GM12878 (cell line): ENCODE measurements around the gene ATP1B2. TPM values are rescaled to one million over a fixed set of nuclear protein-coding genes. Genes with fewer than 3 reads are reported as not detected.
A peak's percentile ranks its signal among the peaks of the same experiment; 100 is the strongest.

Experiments used
- ATAC-seq: fragments of 200-7000 bp; cut with Tn5 transposase; 3 replicates; pipeline ENCODE4 v1.9.1; 2020; ENCODE audit warnings: mild to moderate bottlenecking, moderate library complexity
- BruUV-seq: library from RNA; stranded (reverse); fragments of 400-500 nt; replicated peaks from 2 replicates; lab custom pipeline; 2021; lab: Mats Ljungman, UMichigan
- CTCF ChIA-PET: fragments of 300-600 bp; sonication (Branson Sonifier 250); formaldehyde crosslinking; extraction: SDS; loops from one replicate; lab custom pipeline; 2021; ENCODE audit warnings: inconsistent platforms; lab: Yijun Ruan, JAX
- POLR2A ChIA-PET: fragments of 350-600 bp; formaldehyde crosslinking; extraction: SDS; loops from one replicate; lab custom pipeline; 2021; ENCODE audit warnings: inconsistent platforms; lab: Charles Lee
- RAD21 ChIA-PET: fragments of 300-600 bp; sonication (Branson Sonifier 250); formaldehyde crosslinking; loops from one replicate; lab custom pipeline; 2023; ENCODE audit warnings: antibody characterized with exemption; ENCODE audit not compliant: unreplicated experiment; lab: Charles Lee
- SMC1A ChIA-PET: fragments of 300-600 bp; sonication (Branson Sonifier 250); formaldehyde crosslinking; loops from one replicate; lab custom pipeline; 2023; ENCODE audit not compliant: unreplicated experiment, uncharacterized antibody; lab: Charles Lee
- DNase-seq: peaks from one replicate; pipeline ENCODE4 v3.0.0-alpha.2; 2011; ENCODE audit warnings: low read depth, low spot score
- FAIRE-seq: peaks from 3 replicates; lab custom pipeline; 2011; peaks lifted over from hg19 to GRCh38; lab: Jason Lieb, UNC
- H2AFZ ChIP-seq: 2 replicates; pipeline ENCODE4 v1.6.0; 2011; ENCODE audit warnings: low read depth, low read length, control low read depth; ENCODE audit not compliant: control insufficient read depth
- H3K27ac ChIP-seq: 2 replicates; pipeline ENCODE4 v1.5.1; 2011; ENCODE audit warnings: control low read depth; ENCODE audit not compliant: control insufficient read depth, insufficient read depth
- H3K27me3 ChIP-seq, 2 experiments: replicated peaks in 1 of 2; 2 replicates each; pipeline versions ENCODE4 v1.6.0 to v1.6.1; 2011; ENCODE audit warnings: low read length in 1 of 2; ENCODE audit not compliant: control insufficient read depth in 2 of 2, insufficient read depth in 2 of 2
- H3K36me3 ChIP-seq, 2 experiments: 2 replicates each; pipeline ENCODE4 v1.5.1; 2011; ENCODE audit warnings: low read length in 1 of 2; ENCODE audit not compliant: control insufficient read depth in 2 of 2, insufficient read depth in 2 of 2
- H3K4me1 ChIP-seq: 2 replicates; pipeline ENCODE4 v1.6.1; 2011; ENCODE audit warnings: mild to moderate bottlenecking, low read length, moderate library complexity, mixed read lengths; ENCODE audit not compliant: control insufficient read depth, insufficient read depth
- H3K4me2 ChIP-seq: 2 replicates; pipeline ENCODE4 v1.6.0; 2011; ENCODE audit warnings: control low read depth; ENCODE audit not compliant: control insufficient read depth, insufficient read depth
- H3K4me3 ChIP-seq: fragments of 200-600 bp; sonication (generic); 2 replicates; pipeline ENCODE4 v1.5.1; 2016
- H3K79me2 ChIP-seq: 2 replicates; pipeline ENCODE4 v1.6.0; 2011; ENCODE audit warnings: low read length; ENCODE audit not compliant: control insufficient read depth, insufficient read depth
- H3K9ac ChIP-seq: 2 replicates; pipeline ENCODE4 v1.8.0; 2011; ENCODE audit warnings: low read length, control low read depth, mixed read lengths; ENCODE audit not compliant: control insufficient read depth, insufficient read depth
- H3K9me3 ChIP-seq: replicated peaks from 3 replicates; pipeline ENCODE4 v1.5.1; 2011; ENCODE audit warnings: mild to moderate bottlenecking, low read length; ENCODE audit not compliant: control insufficient read depth, insufficient read depth
- H4K20me1 ChIP-seq: 2 replicates; pipeline ENCODE4 v1.6.0; 2011; ENCODE audit not compliant: control insufficient read depth, insufficient read depth
- CBX5 ChIP-seq: sonication (generic); IDR thresholded peaks from 2 replicates; pipeline ENCODE4 v1.6.1; 2016; ENCODE audit warnings: low read depth, moderate library complexity, mild to moderate bottlenecking, inconsistent platforms
- CTCF ChIP-seq, 3 experiments: IDR thresholded peaks in 2 of 3; conservative IDR thresholded peaks in 1 of 3; 2 replicates each; pipeline ENCODE4 v1.5.1; 2011; ENCODE audit warnings: low read depth in 3 of 3, low read length in 3 of 3, mild to moderate bottlenecking in 3 of 3, control low read depth in 2 of 3, moderate library complexity in 2 of 3, inconsistent platforms in 1 of 3, mixed read lengths in 1 of 3; ENCODE audit not compliant: control insufficient read depth in 2 of 3, insufficient read depth in 1 of 3; ENCODE audit errors: extremely low read depth in 1 of 3
- FOXK2 ChIP-seq: fragments of 450-650 bp; IDR thresholded peaks from 2 replicates; pipeline ENCODE4 v1.6.1; 2017; ENCODE audit warnings: mild to moderate bottlenecking, moderate library complexity
- PML ChIP-seq: IDR thresholded peaks from 2 replicates; pipeline ENCODE4 v1.6.1; 2012; ENCODE audit warnings: low read length, inconsistent platforms
- POLR2A ChIP-seq: IDR thresholded peaks from 2 replicates; pipeline ENCODE4 v1.6.1; 2011; ENCODE audit warnings: low read depth, mild to moderate bottlenecking, low read length
- RAD21 ChIP-seq: IDR thresholded peaks from 2 replicates; pipeline ENCODE4 v1.6.1; 2011; ENCODE audit warnings: mild to moderate bottlenecking, low read depth, low read length, moderate library complexity; ENCODE audit not compliant: insufficient read depth
- RUNX3 ChIP-seq: IDR thresholded peaks from 2 replicates; pipeline ENCODE4 v1.6.1; 2012; ENCODE audit warnings: low read length, inconsistent platforms
- YBX1 ChIP-seq: fragments of 450-650 bp; IDR thresholded peaks from 2 replicates; pipeline ENCODE4 v1.6.1; 2016; ENCODE audit warnings: antibody characterized with exemption
- WGBS: methylation state at CpG from one replicate; pipeline ENCODE4 v1.1.6; 2016; ENCODE audit warnings: low lambda C conversion rate; ENCODE audit not compliant: insufficient replicate concordance, insufficient coverage; ENCODE audit errors: missing lambda C conversion rate; 5-methylcytosine and 5-hydroxymethylcytosine counted together
- in situ Hi-C: fragments of 300-500 bp; cut with MboI; formaldehyde crosslinking; loops from 9 replicates; pipeline ENCODE4 v1.14.3; 2018; ENCODE audit warnings: mixed read lengths
- intact Hi-C: fragments of 100-400 bp; cut with micrococcal nuclease; formaldehyde crosslinking; loops from one replicate; pipeline ENCODE4 v1.14.2; 2022; ENCODE audit not compliant: unreplicated experiment
- polyA plus RNA-seq, 11 experiments: library from polyadenylated mRNA; depleted of rRNA in 4 of 11; unstranded in 6 of 11; stranded (reverse) in 5 of 11; fragments of >200 nt; fragmentation: Nextera tagmentation in 4 of 11; fragmentation: Illumina TruSeq in 1 of 11; extraction: Ambion mirVana in 4 of 11; extraction: Trizol in 1 of 11; gene quantifications; 1 replicate in 1 of 11; 2 replicates in 10 of 11; pipeline versions ENCODE4 v1.2.1 to v1.2.3, GENCODE V29; 2011 to 2016; ENCODE audit warnings: inconsistent platforms in 2 of 11, missing spikeins in 2 of 11, low read depth in 1 of 11
- total RNA-seq, 4 experiments: library from RNA; depleted of rRNA in 3 of 4; stranded (reverse); fragments of >200 nt in 3 of 4; fragmentation: Illumina TruSeq in 1 of 4; extraction: Trizol in 1 of 4; gene quantifications; 2 replicates each; pipeline versions ENCODE4 v1.2.1 to v1.2.3, GENCODE V29; 2013 to 2021

ATP1B2 gene
- total and polyA plus RNA-seq, 10 of the 15 experiments (the other 5 are each of a cell fraction or from before 2014, with no cell fraction given) = 0.03 to 0.29 (median 0.15) TPM; not detected in 3

GRCh38 chr17:7634384-7634783 lies 16.3 kb upstream of the ATP1B2 start:
- SMC1A ChIA-PET = interaction anchor here (2.3 kb wide), 1 partner anchor 54 kb away, joined by 13 read pairs; the partner anchor contains the start of genes TP53 and WRAP53
- CTCF ChIA-PET = interaction anchor here (1.0 to 8.2 kb wide), 4 partner anchors 25 to 53 kb away, joined by 3 to 128 read pairs (median 4); partner anchors contain the start of genes MPDU1, TP53 and WRAP53
- no peak overlapping the region for H3K4me3 ChIP-seq
- no peaks in the 10 kb centered on the region for H3K27me3 ChIP-seq
- no peak for TF ChIP-seq CBX5
- no peak for TF ChIP-seq FOXK2
- TF ChIP-seq PML = no peak
- no peak for TF ChIP-seq POLR2A
- TF ChIP-seq RAD21 = peak; percentile 47; the same call in 1 of the 2 replicates
- no peak for TF ChIP-seq YBX1
- TF ChIP-seq CTCF (IDR thresholded peaks at IDR 0.05 in 2 of 3, conservative IDR thresholded peaks at IDR 0.05 in 1 of 3; ENCODE audit: control insufficient read depth in 2 of 3, extremely low read depth in 1 of 3, insufficient read depth in 1 of 3, low read depth in 3 of 3, low read length in 3 of 3) = peak; percentile 23 to 46 (median 33); a peak in 5 of 6 replicates
- no peak for TF ChIP-seq RUNX3
- H3K4me1 ChIP-seq = no peaks in the 10 kb centered on the region
- no peaks in the 10 kb centered on the region for H3K36me3 ChIP-seq
- H3K9me3 ChIP-seq = no peaks in the 10 kb centered on the region
- no peaks in the 10 kb centered on the region for H4K20me1 ChIP-seq
- no peak for ATAC-seq
- POLR2A ChIA-PET = interaction anchor here (1.3 to 3.9 kb wide), 2 partner anchors 9 to 53 kb away, joined by 3 to 22 read pairs; partner anchors contain the start of genes TP53 and WRAP53
- no peaks in the 10 kb centered on the region for H3K79me2 ChIP-seq
- FAIRE-seq = no peak
- H3K9ac ChIP-seq = no peak overlapping the region
- RAD21 ChIA-PET = interaction anchor here (2.3 kb wide), 1 partner anchor 53 kb away, joined by 16 read pairs; the partner anchor contains the start of genes TP53 and WRAP53
- no peak overlapping the region for H2AFZ ChIP-seq
- DNase-seq = no peak
- no TSS peak for BruUV-seq
- in situ Hi-C loops (no loop called here), intact Hi-C loops (loop anchor here (5.0 kb wide), 1 partner anchor 43 kb away; no protein-coding TSS in a partner anchor)
- no peak overlapping the region for H3K4me2 ChIP-seq
- no peak overlapping the region for H3K27ac ChIP-seq
- 32% methylated on average over 5 of the region's 5 CpGs for WGBS
